ENCODE results near the gene SOS1.
"Not testable (repeated sequence)": the region's sequence is repeated elsewhere in the genome, so short reads cannot be mapped to it uniquely, and the experiment has no call there.

SOS1 gene

GRCh38 chr2:39120771-39121522 lies at the start of gene SOS1:
Gene SOS1 (minus strand): TSS chr2:39121051. CDS start chr2:39120422, 629 bp downstream.
- no peak for TF ChIP-seq CTCF (IDR thresholded peaks at IDR 0.05; ENCODE audit: low read depth, low read length)

GRCh38 chr2:39164089-39164488 lies 43.2 kb upstream of the SOS1 start:
- TF ChIP-seq CTCF (IDR thresholded peaks at IDR 0.05; ENCODE audit: low read depth, low read length): no peak
- no peak overlapping the region for H3K4me3 ChIP-seq (ENCODE audit: low read depth, low read length)

More at GRCh38 chr2:39120771-39121522, at the start of gene SOS1:
- peak within 1 kb of the TSS; percentile 83 for H3K4me3 ChIP-seq (ENCODE audit: low read depth, low read length)

GRCh38 chr2:39160982-39161381 lies 40.1 kb upstream of the SOS1 start:
- no peak overlapping the region for H3K4me3 ChIP-seq (ENCODE audit: low read depth, low read length)
- TF ChIP-seq CTCF (IDR thresholded peaks at IDR 0.05; ENCODE audit: low read depth, low read length): no peak

GRCh38 chr2:39159283-39159682 lies 38.4 kb upstream of the SOS1 start:
- no peak overlapping the region for H3K4me3 ChIP-seq (ENCODE audit: low read depth, low read length)
- TF ChIP-seq CTCF (IDR thresholded peaks at IDR 0.05; ENCODE audit: low read depth, low read length): no peak

- H3K4me3 ChIP-seq (ENCODE audit: low read depth, low read length): no peak overlapping the region
- no peak for TF ChIP-seq CTCF (IDR thresholded peaks at IDR 0.05; ENCODE audit: low read depth, low read length)
Measured at GRCh38 chr2:39158351-39158750, 37.5 kb upstream of the SOS1 start.

- no peak overlapping the region for H3K4me3 ChIP-seq (ENCODE audit: low read depth, low read length)
- TF ChIP-seq CTCF (IDR thresholded peaks at IDR 0.05; ENCODE audit: low read depth, low read length): no peak
Measured at GRCh38 chr2:39156846-39157245, 36.0 kb upstream of the SOS1 start.

- no peak overlapping the region for H3K4me3 ChIP-seq (ENCODE audit: low read depth, low read length)
Measured at GRCh38 chr2:39156107-39156506, 35.3 kb upstream of the SOS1 start.

GRCh38 chr2:39155573-39155972 lies 34.7 kb upstream of the SOS1 start:
- H3K4me3 ChIP-seq (ENCODE audit: low read depth, low read length): not testable (repeated sequence)

More at GRCh38 chr2:39156107-39156506, 35.3 kb upstream of the SOS1 start:
- no peak for TF ChIP-seq CTCF (IDR thresholded peaks at IDR 0.05; ENCODE audit: low read depth, low read length)
